CD4-positive, alpha-beta T cell treated with Interleukin-15 for 1 hour (primary cell): ENCODE measurements around the gene MMD.

Experiments
- DNase-seq: peaks from one replicate; pipeline ENCODE4 v3.0.0-alpha.2; 2020

The MMD gene

GRCh38 chr17:55345132-55345531 lies 76.5 kb downstream of the MMD start:
- no peak for DNase-seq

DNA sequence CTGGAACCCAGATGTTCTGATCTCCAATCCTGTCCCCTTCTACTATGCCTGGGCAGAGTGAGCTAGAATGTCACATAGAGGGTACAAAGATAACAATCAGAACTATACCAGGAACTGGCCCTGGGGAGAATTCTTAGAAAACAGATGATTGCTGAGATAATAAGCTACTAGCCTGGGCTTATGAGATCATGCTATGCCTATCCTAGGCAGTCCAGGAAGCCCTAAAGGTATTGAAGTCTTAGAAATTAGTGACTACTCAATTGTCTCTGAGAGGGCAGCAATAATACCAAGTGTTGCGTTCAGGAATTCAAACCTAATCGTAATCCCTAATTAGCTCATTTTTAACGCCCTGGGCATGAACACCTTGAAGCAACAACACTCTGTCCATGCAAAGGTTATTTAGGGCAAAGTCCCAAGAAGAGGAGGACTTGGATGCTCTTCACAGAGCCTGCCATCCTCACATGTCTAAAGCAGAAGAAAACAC lies 77.1 kb downstream of the MMD start:
- DNase-seq, result no peak

- DNase-seq, result no peak
Measured at GRCh38 chr17:55343900-55344513, 77.6 kb downstream of the MMD start.

DNA sequence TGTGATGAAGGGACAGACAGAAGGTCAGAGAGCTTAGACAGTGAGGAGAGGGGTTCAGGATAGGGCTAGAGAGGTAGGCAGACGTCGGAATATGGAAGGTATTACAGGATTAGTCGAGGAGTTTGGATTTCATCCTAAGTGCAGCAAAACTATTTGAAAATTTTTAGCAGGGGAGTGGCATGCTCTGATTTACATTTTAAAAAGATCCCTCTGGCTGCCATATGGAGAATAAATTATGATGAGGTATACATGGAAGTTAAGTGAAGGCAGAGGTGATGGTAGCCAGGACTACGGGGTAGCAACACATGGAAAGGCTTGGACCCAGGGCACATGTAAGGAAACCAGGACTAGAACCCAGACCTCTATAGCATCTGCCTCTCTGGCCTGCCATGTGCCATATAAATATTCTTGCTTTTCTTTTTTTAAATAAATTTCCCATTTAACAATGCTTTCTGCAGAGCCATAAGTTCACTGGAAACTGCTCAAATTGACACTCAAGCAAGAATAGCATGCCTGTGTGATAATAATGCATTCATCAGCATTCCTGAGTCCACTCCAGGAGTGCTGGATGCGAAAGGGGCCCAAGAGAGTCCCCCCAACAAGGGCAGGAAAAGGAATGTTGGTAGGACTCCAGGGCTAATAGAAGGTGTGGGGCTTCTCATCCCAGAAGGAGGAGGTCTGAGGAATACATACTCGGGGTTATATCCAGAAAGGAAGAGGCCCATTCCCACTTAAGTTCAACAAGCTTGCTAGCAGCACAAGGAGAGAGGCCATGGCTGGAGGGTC lies 78.6 kb downstream of the MMD start:
- no peak for DNase-seq
